ENCODE data around the gene CLDN20.
"Not testable (repeated sequence)": the region's sequence is repeated elsewhere in the genome, so short reads cannot be mapped to it uniquely, and the experiment has no call there.

The CLDN20 gene

GRCh38 chr6:155311583-155311982, 47.8 kb downstream of the CLDN20 start:
- DNase-seq (ENCODE audit: low spot score): no peak

GRCh38 chr6:155312950-155313349, 49.1 kb downstream of the CLDN20 start:
- DNase-seq (ENCODE audit: low spot score): not testable (repeated sequence)

GRCh38 chr6:155313602-155314091, 49.8 kb downstream of the CLDN20 start:
- DNase-seq (ENCODE audit: low spot score): no peak

GRCh38 chr6:155314092-155314772, 50.4 kb downstream of the CLDN20 start, which contains the start of gene TFB1M:
Gene TFB1M (minus strand): TSS chr6:155314484. CDS start chr6:155314428, 56 bp downstream.
- DNase-seq (ENCODE audit: low spot score): peak; percentile 97

- peak; percentile 56 for DNase-seq (ENCODE audit: low spot score)
These were observed 51.1 kb downstream of the CLDN20 start for GRCh38 chr6:155314773-155315515.

- DNase-seq (ENCODE audit: low spot score): no peak
These were observed 51.7 kb downstream of the CLDN20 start for GRCh38 chr6:155315516-155315871.

- DNase-seq (ENCODE audit: low spot score): no peak
These were observed 52.6 kb downstream of the CLDN20 start for GRCh38 chr6:155316419-155316818.

- no peak for DNase-seq (ENCODE audit: low spot score)
These were observed 53.4 kb downstream of the CLDN20 start for GRCh38 chr6:155317186-155317585.

- no peak for DNase-seq (ENCODE audit: low spot score)
These were observed 56.1 kb downstream of the CLDN20 start for GRCh38 chr6:155319902-155320301.

GRCh38 chr6:155324172-155324571, 60.4 kb downstream of the CLDN20 start:
- no peak for DNase-seq (ENCODE audit: low spot score)

GRCh38 chr6:155324993-155325392, 61.2 kb downstream of the CLDN20 start:
- DNase-seq (ENCODE audit: low spot score): no peak

GRCh38 chr6:155325700-155326516, 62.1 kb downstream of the CLDN20 start:
- DNase-seq (ENCODE audit: low spot score): no peak
